GM12864 (cell line): ENCODE results near the gene SPATA24.
"Not testable (repeated sequence)": the region's sequence is repeated elsewhere in the genome, so short reads cannot be mapped to it uniquely, and the experiment has no call there.

ENCODE experiments used
- DNase-seq: peaks from one replicate; pipeline ENCODE4 v3.0.0-alpha.2; 2011; ENCODE audit warnings: low read depth
- H3K4me3 ChIP-seq: 2 replicates; pipeline ENCODE4 v1.5.1; 2011; ENCODE audit warnings: mild to moderate bottlenecking, low read depth, low read length, control low read depth
- CTCF ChIP-seq: IDR thresholded peaks from 2 replicates; pipeline ENCODE4 v1.5.1; 2011; ENCODE audit warnings: low read depth, mild to moderate bottlenecking, moderate library complexity, low read length, control low read depth, inconsistent platforms; ENCODE audit errors: missing control alignments

Gene SPATA24

GRCh38 chr5:139403787-139404483, at the start of gene SPATA24:
Gene SPATA24 (minus strand): TSS chr5:139404089. CDS start chr5:139404060, 29 bp downstream.
- DNase-seq = peak; percentile 93
- peak within 1 kb of the TSS; percentile 68 for H3K4me3 ChIP-seq
- no peak for TF ChIP-seq CTCF

- no peak for TF ChIP-seq CTCF
- no peak overlapping the region for H3K4me3 ChIP-seq
- DNase-seq = no peak
Measured at GRCh38 chr5:139451878-139452660, 48.2 kb upstream of the SPATA24 start.

- TF ChIP-seq CTCF = no peak
- no peak overlapping the region for H3K4me3 ChIP-seq
- no peak for DNase-seq
Measured at GRCh38 chr5:139451176-139451575, 47.3 kb upstream of the SPATA24 start.

- peak; percentile 43 for DNase-seq
- no peak for TF ChIP-seq CTCF
- H3K4me3 ChIP-seq = no peak overlapping the region
Measured at GRCh38 chr5:139446956-139447779, 43.3 kb upstream of the SPATA24 start.

GRCh38 chr5:139445325-139446170, 41.7 kb upstream of the SPATA24 start:
- TF ChIP-seq CTCF = no peak
- no peak overlapping the region for H3K4me3 ChIP-seq
- DNase-seq = no peak

- DNase-seq = no peak
- no peak for TF ChIP-seq CTCF
- no peak overlapping the region for H3K4me3 ChIP-seq
Measured at GRCh38 chr5:139443831-139444453, 40.1 kb upstream of the SPATA24 start.

GRCh38 chr5:139440416-139440815, 36.5 kb upstream of the SPATA24 start:
- DNase-seq = not testable (repeated sequence)

More at GRCh38 chr5:139440416-139440815, 36.5 kb upstream of the SPATA24 start:
- not testable (repeated sequence) for H3K4me3 ChIP-seq
